HG02759 (cell line): ENCODE measurements around the gene LRP2.

Experiments
- ATAC-seq: cut with Tn5 transposase; IDR thresholded peaks from one replicate; pipeline ENCODE4 v1.9.1; 2021; ENCODE audit warnings: mild to moderate bottlenecking, moderate library complexity; ENCODE audit not compliant: unreplicated experiment

LRP2 gene

GRCh38 chr2:169094676-169095075, 267.7 kb downstream of the LRP2 start:
- ATAC-seq: no peak

- ATAC-seq: no peak
These were observed 268.8 kb downstream of the LRP2 start for GRCh38 chr2:169093535-169093934.

- ATAC-seq: no peak
These were observed 270.4 kb downstream of the LRP2 start for GRCh38 chr2:169091761-169092519.

GRCh38 chr2:169091256-169091655, 271.1 kb downstream of the LRP2 start:
- ATAC-seq: no peak

GRCh38 chr2:169090133-169090820, 272.1 kb downstream of the LRP2 start:
- ATAC-seq: no peak

- ATAC-seq: no peak
These were observed 273.2 kb downstream of the LRP2 start for GRCh38 chr2:169089182-169089581.

- ATAC-seq: no peak
These were observed 274.5 kb downstream of the LRP2 start for GRCh38 chr2:169087757-169088379.

GRCh38 chr2:169086893-169087467, 275.4 kb downstream of the LRP2 start:
- ATAC-seq: no peak

- ATAC-seq: peak; percentile 52
These were observed 279.3 kb downstream of the LRP2 start for GRCh38 chr2:169082995-169083394.

GRCh38 chr2:169081551-169081950, 280.8 kb downstream of the LRP2 start:
- no peak for ATAC-seq

- peak; percentile 87 for ATAC-seq
These were observed 281.9 kb downstream of the LRP2 start for GRCh38 chr2:169080250-169081069.

- ATAC-seq: no peak
These were observed 284.6 kb downstream of the LRP2 start for GRCh38 chr2:169077674-169078240.
